ENCODE data around the gene DENND1B.

DENND1B gene

GRCh38 chr1:197683895-197684553 lies 91.3 kb downstream of the DENND1B start:
- no peak for DNase-seq (ENCODE audit: low read depth)

GRCh38 chr1:197683280-197683679 lies 92.0 kb downstream of the DENND1B start:
- DNase-seq (ENCODE audit: low read depth) = no peak

DNA sequence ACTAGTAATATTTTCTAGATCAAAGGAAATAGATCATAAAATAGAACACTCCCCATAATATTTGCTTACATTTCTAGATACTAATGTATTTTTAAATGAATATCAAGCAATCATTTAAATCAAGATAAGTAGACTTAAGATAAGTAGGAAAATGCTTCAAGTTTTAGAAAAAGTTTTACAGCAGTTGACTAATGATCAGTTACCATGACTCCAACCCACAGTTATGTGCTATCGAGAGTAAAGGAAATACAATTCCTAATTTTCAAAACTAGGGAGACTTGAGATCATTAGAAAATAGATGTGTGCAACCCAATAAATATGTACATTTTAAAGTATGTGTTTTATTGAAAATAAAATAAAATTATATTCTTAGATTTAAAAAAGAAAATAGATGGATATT lies 95.0 kb downstream of the DENND1B start:
- no peak for DNase-seq (ENCODE audit: low read depth)

DNA sequence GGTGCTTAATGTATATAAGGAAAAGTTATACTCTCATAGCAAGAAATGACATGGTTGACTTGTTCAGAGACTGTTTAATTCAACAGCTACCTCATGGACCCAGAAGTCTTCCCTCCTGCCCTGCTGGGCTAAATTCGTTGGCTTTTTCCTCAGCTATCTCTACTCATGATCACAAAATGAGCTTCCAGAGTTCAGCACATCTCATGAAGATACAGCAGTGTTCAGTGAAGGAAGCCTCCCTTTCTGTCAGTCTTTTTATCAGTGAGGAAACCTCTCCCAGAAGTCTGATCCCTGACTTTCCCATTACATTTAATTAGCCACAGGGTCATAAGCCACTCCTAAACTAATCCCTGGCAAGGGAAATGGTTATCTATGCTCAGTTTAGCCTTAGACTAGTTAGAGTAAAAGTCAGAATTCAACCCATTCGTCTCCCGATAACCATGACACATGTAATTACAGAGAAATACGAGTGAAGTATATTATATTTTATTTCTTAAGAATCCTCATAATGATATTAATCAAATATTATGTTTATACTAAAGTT lies 97.5 kb downstream of the DENND1B start:
- no peak for DNase-seq (ENCODE audit: low read depth)

- no peak for DNase-seq (ENCODE audit: low read depth)
Measured at GRCh38 chr1:197677313-197677712, 98.0 kb downstream of the DENND1B start.

DNA sequence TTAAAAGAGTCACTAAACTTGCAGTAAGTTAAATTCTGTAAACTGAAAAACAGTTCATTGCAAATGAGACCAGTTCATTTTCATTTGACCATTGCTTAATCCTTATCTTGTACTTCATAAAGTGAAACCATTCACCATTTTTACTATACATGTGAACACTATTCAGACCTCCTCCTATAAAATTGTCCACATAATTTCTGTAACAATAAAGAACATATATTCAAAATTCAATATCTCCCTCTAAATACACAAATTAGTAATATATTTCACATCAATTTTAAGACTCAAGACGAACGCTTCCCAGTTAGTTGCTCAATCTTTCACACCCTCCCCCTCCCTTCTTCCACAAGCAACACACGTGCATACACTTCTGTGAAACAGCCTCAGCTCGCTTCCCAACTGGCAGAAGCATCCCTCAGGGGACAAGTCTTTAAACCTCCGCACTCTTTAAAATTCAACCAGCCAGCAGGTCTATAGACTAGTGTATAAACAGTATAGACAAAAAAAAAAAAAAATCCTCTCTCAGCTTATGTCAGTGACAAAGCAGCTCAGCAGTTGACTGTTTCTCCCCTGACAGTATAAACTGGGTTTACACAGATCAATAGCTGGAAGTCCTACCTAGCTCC lies 99.6 kb downstream of the DENND1B start:
- DNase-seq (ENCODE audit: low read depth) = no peak

- no peak for DNase-seq (ENCODE audit: low read depth)
Measured at GRCh38 chr1:197674286-197674685, 101.0 kb downstream of the DENND1B start.

- DNase-seq (ENCODE audit: low read depth) = no peak
Measured at GRCh38 chr1:197673292-197673691, 102.0 kb downstream of the DENND1B start.

DNA sequence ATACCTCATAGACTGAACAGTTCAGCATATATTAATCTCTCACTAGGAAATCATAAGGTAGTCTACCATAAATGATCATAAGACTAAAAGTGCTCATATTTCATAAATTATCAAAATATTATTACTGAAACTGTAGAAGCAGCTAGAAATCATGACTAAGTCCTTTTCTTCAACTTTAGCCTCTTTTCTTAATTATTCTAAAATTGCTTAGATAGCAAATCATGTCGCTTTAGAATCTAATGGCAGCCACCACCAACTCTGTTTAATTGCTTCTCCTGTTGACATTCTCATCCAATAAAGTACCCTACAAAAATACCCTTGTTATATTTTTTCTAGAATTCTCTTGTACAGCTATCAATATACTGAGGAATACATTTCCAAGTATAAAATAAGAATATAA lies 102.9 kb downstream of the DENND1B start:
- no peak for DNase-seq (ENCODE audit: low read depth)

- no peak for DNase-seq (ENCODE audit: low read depth)
Measured at GRCh38 chr1:197671920-197672319, 103.4 kb downstream of the DENND1B start.

DNA sequence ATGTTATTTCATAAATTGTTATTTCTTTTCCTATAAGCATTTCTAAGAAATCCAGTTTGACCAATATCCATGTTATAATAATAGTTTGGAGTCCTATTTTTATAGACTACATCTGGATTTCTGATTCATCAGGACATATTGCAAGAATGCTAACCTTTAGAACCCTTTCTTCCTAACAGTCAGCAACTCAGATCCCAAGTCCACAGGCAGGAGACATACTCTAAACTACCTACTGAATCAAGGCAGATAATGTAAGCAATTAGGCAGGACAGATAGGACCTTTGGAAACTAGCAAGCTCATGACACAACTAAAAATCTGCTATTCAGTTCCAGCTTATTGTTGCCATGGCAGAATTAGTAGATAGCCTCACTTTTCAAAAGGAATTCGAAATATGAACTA lies 104.1 kb downstream of the DENND1B start:
- DNase-seq (ENCODE audit: low read depth) = no peak

DNA sequence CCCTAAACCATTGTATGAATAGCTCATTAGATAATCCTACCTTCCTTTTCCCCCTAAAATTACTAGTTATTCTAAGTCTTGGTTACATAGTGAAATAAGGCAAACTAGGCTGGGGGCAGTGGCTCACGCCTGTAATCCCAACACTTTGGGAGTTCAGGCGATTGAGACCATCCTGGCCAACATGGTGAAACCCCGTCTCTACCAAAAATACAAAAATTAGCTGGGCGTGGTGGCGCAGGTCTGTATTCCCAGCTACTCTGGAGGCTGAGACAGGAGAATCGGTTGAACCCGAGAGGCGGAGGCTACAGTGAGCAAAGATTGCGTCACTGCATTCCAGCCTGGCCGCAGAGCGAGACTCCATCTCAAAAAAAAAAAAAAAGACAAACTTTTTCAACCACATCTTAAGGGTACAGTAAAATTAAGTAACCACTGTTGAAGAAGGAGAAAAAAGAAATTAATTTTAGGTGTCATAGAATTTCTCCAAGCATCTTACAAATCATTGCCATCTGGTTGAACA lies 108.5 kb downstream of the DENND1B start:
- no peak for DNase-seq (ENCODE audit: low read depth)

GRCh38 chr1:197664391-197664790 lies 110.9 kb downstream of the DENND1B start:
- DNase-seq (ENCODE audit: low read depth) = no peak

DNA sequence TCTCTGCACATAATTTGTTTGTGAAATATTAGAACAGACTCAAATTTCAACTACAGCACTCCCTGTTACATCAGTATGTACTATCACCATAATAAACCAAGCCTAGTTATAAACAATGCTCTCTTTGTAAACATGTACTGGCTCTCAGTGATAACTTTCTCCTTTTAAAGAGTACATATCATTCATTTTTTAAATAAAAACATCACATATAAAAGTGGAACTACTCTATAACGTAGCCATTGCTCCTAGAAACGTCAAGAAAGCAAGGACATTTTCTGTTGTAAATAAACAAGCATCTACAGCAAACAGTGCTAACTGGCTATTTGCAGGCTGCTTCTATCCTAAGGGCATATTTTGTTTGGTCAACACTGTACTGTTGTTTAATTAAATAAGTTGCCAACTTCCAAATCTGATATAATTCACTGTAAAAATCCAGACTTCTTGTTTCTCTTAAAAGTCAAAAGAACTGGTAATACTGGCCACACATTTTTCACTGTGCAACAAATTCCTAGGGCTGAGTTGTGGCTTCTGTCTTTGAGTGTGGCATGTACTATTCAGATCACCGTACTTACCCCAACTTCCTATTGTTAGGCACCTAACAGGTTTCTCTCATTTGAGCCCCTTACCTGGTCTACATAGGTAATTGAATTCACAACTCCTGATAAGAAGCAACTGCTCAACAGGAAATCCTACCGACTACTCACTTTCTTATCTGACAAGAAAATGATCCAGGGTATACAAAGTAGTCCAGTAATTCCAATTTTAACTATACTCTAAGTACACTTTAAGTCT lies 111.9 kb downstream of the DENND1B start:
- no peak for DNase-seq (ENCODE audit: low read depth)

GRCh38 chr1:197660389-197660788 lies 114.9 kb downstream of the DENND1B start:
- DNase-seq (ENCODE audit: low read depth) = no peak

- no peak for DNase-seq (ENCODE audit: low read depth)
Measured at GRCh38 chr1:197659171-197659570, 116.1 kb downstream of the DENND1B start.

GRCh38 chr1:197649188-197649587 lies 126.1 kb downstream of the DENND1B start:
- DNase-seq (ENCODE audit: low read depth) = no peak

DNA sequence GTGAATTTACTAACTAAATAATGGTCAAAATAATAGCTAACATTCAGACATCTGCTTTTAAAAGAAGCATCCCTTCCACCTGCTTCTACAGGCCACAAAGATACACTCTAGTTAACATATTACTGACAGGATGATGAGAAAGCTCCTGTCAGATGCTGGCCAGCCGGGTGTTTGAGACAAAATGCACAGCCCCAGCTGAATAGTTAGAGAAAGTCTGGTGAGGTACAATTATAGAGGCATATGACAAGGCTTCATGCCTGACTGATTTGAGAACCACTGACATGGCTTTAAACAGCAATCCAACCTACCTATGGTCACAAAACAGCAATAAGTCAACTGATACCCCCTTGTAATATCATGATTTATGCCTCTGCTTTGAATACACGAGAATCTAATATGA lies 137.0 kb downstream of the DENND1B start:
- DNase-seq (ENCODE audit: low read depth) = no peak

GRCh38 chr1:197637406-197637805 lies 137.9 kb downstream of the DENND1B start:
- DNase-seq (ENCODE audit: low read depth) = no peak

DNA sequence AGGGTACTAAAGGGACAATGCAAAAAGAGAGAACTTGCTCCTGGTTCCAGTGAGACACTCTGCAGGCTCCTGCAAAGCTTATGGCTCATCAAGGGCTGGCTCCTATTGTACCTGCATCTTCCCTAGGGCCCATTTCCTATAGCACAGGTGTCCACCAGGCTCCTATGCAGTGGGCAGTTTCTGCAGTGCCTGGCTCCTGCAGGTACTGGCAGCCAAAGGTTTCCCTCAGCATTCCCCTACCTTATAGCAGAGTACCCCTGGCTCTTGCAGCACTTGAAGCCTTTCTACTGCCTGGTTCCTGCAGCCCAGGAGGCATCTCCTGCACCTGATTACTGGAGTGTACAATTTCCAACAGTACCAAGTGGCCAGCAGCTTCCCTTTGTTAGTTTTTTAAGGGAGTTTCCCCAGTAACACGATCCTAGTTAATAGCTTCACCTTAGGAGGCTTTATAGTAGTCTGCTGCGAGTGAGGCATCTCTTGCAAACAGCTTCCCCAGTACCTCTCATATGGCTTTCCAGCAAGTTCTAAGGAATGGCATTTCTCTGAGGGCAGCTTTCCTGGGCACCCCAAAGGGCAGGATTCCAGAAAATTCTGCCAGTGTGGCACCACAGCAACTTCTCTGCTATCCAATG lies 141.7 kb downstream of the DENND1B start:
- DNase-seq (ENCODE audit: low read depth) = no peak

DNA sequence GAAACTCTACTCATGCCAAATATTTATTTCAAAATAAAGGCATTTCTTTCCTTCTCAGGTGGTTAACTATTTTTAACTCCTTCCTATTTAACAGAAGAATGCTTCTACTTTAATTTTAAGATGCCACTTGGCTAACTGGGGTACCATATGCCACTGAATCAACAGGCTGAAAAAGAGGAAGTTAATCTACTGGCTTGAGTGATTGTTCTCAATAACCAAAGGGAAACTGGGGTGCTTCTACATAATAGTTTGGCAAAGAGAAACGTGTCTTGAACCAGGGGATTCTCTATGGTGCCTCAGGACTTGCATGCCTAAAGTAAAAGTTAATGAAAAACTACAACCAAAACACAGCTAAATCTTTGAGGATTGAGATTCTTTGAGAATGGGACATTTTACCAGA lies 142.6 kb downstream of the DENND1B start:
- DNase-seq (ENCODE audit: low read depth) = no peak

DNA sequence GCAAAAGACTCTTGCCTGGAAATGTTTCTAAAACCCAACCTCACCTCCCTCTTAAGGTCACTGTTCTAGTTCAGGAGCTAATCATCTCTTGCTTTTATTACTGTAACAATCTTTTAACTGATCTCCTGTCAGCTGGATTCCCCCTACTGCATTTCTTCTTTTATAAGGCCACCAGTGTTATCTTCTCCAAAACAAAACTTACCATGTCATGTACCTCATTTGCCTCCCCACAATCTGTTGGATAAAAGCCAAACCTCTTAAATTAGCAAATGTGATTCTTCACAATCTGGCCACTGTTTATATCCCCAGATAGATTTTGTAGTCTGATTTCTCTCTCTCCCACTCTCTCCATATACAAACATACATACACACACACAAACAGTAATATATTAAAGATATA lies 143.3 kb downstream of the DENND1B start:
- DNase-seq (ENCODE audit: low read depth) = no peak
